ENCODE measurements around the gene LRTM2. TPM values are rescaled to one million over a fixed set of nuclear protein-coding genes. Genes with fewer than 3 reads are reported as not detected.

LRTM2 gene
- total RNA-seq, 1 experiment from 2014 or later: 0.07 TPM

GRCh38 chr12:1799882-1800400 is 20.4 kb upstream of the LRTM2 start:
- Histone ChIP-seq H2AFZ (ENCODE audit: low read depth, low read length, poor library complexity, severe bottlenecking) (no peak overlapping the region), H3K9me3 (ENCODE audit: control insufficient read depth in 1 of 2, insufficient read depth in 1 of 2, low read depth in 1 of 2, low read length in 2 of 2) (no peaks in the 10 kb centered on the region), H3K9ac (ENCODE audit: low read length) (no peak overlapping the region), H3K4me3 (replicated peaks in 1 of 2; ENCODE audit: low read depth in 1 of 2, low read length in 2 of 2) (no peak overlapping the region), H3K4me1 (ENCODE audit: control insufficient read depth in 1 of 2, insufficient read depth in 2 of 2, low read length in 2 of 2) (peaks cover 7 to 25% of the 10 kb centered on the region in 2 experiments; a peak in 3 of 4 replicates), H3K79me2 (ENCODE audit: insufficient read depth, low read length) (no peaks in the 10 kb centered on the region), H3K27ac (ENCODE audit: low read depth, low read length) (no peak overlapping the region), H3K9me2 (ENCODE audit: insufficient read depth) (no peaks in the 10 kb centered on the region), H3K36me3 (ENCODE audit: control insufficient read depth in 1 of 2, insufficient read depth in 2 of 2, low read length in 2 of 2) (no peaks in the 10 kb centered on the region), H3K27me3 (ENCODE audit: insufficient read depth, low read length) (no peaks in the 10 kb centered on the region), H4K20me1 (ENCODE audit: insufficient read depth) (no peaks in the 10 kb centered on the region), H3K4me2 (ENCODE audit: low read length) (no peak overlapping the region)
- no peak for DNase-seq (ENCODE audit: low read depth, low spot score)
- no TSS peak for BruUV-seq (replicated peaks)
- no peak for ATAC-seq
- RAD21 ChIA-PET (ENCODE audit: low non-redundant PET in 1 of 2, low total read pairs in 2 of 2, uncharacterized antibody in 2 of 2, unreplicated experiment in 2 of 2): no interaction called here
- POLR2A ChIA-PET: no interaction called here
- CTCF ChIA-PET: interaction anchor here (3.0 kb wide), 1 partner anchor 140 kb away, joined by 13 read pairs; no protein-coding TSS in a partner anchor
- TF ChIP-seq TCF7L2 (IDR thresholded peaks at IDR 0.05; ENCODE audit: borderline replicate concordance, extremely low read depth, insufficient read depth, insufficient read length) (no peak), SRF (IDR thresholded peaks at IDR 0.05; ENCODE audit: low read depth) (no peak), ZFX (IDR thresholded peaks at IDR 0.05) (no peak), FOSL1 (IDR thresholded peaks at IDR 0.05; ENCODE audit: low read depth) (no peak), SIN3A (IDR thresholded peaks at IDR 0.05; ENCODE audit: low read depth) (no peak), ZNF274 (IDR thresholded peaks at IDR 0.05; ENCODE audit: low read depth, low read length) (no peak), SP1 (IDR thresholded peaks at IDR 0.05; ENCODE audit: low read depth) (no peak), EGR1 (IDR thresholded peaks at IDR 0.05; ENCODE audit: low read depth) (no peak), YY1 (IDR thresholded peaks at IDR 0.05; ENCODE audit: extremely low read depth, insufficient replicate concordance, low read depth, low read length) (no peak), POLR2AphosphoS5 (IDR thresholded peaks at IDR 0.05; ENCODE audit: low read depth, low read length) (no peak), JUND (IDR thresholded peaks at IDR 0.05) (no peak), ZBTB33 (IDR thresholded peaks at IDR 0.05; ENCODE audit: extremely low read depth, insufficient replicate concordance, low read length) (no peak), EZH2phosphoT487 (IDR thresholded peaks at IDR 0.05; ENCODE audit: borderline replicate concordance) (no peak), CBX3 (IDR thresholded peaks at IDR 0.05; ENCODE audit: low read depth) (no peak)
- TF ChIP-seq, protein P1, sequence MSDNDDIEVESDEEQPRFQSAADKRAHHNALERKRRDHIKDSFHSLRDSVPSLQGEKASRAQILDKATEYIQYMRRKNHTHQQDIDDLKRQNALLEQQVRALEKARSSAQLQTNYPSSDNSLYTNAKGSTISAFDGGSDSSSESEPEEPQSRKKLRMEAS (IDR thresholded peaks at IDR 0.05): no peak
- intact Hi-C loops (cut with micrococcal nuclease): loop anchor here (5.0 kb wide), 1 partner anchor 782 kb away; no protein-coding TSS in a partner anchor
